GM19467 (cell line): Measurements from ENCODE around the gene IL20RB.
"Not testable (repeated sequence)": the region's sequence is repeated elsewhere in the genome, so short reads cannot be mapped to it uniquely, and the experiment has no call there.

Experiments used
- ATAC-seq: cut with Tn5 transposase; IDR thresholded peaks from one replicate; pipeline ENCODE4 v1.9.1; 2021; ENCODE audit warnings: mild to moderate bottlenecking, moderate library complexity; ENCODE audit not compliant: unreplicated experiment

The IL20RB gene

DNA sequence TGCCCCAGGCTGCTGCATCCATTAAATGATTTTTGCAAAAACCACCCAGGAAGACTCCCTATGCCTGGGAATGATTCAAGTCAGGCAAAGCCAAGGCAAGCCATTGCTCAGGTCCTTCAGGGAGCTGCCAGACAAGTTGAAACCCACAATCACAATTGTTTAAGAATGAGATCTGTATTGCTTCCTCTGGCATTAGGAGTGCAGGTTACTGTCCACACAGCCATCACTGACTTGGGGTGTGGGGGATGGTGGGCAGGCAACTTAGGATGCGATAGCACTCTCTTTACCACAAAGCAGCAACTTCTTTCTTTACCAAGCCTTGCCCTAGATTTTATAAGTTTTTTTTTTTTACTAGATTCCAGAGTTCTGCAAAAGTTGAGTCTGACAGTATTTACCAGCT is 15.0 kb upstream of the IL20RB start:
- ATAC-seq: no peak

DNA sequence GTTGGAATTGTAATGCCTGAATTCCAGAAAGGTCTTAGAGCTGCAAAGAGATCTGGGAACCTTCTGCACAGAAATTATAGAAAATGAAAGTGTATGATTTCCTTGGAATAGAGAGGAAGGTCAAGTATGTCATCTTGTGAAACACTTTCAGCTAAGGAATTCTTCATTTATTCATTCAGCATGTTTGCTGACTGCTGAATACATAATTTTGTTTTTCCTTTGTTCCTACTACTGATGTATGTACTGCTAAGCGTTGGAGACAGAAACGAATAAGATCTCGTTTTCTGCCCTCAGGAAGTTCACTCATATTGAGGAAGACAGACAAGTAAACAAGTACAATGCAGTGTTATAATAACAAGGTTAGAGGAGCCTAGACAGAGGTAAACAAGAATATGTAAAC is 14.3 kb upstream of the IL20RB start:
- no peak for ATAC-seq

DNA sequence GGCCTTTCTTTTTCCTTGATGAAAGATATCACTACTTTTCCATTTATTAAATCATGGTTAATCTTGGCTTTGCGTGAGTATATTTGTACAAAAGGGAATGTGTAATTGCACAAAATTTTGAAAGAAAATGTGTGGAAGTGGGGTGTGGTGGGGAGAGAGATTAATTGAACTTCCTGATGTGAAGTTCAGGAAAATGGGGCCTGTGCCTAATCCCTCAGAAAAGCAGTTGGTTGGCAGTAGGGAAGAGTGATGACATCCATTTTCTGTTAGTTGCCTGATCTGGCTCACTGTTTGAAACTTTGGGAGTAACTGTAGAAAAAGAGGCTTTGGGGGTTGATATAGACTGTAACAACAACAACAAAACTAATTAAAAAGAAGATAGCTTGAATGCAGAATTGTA is 10.8 kb upstream of the IL20RB start:
- no peak for ATAC-seq

DNA sequence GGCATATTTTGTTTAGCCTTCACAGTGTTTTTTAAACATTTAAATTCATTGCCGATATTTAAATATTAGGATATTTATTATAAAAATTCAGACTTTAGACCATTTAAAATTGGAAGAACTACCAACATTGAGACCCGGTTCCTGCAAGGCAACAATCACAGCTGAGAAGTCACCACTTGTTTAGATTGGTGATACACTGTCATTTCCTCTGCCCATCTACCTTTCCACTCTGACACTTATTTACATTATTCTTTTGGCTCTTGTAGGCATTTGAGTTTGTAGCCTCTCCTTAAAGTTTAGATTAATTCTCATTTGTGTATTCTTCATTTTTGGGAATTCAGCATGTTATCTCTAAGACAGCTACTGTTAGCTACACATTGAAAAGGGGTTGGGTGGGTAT is 10.3 kb upstream of the IL20RB start:
- no peak for ATAC-seq

DNA sequence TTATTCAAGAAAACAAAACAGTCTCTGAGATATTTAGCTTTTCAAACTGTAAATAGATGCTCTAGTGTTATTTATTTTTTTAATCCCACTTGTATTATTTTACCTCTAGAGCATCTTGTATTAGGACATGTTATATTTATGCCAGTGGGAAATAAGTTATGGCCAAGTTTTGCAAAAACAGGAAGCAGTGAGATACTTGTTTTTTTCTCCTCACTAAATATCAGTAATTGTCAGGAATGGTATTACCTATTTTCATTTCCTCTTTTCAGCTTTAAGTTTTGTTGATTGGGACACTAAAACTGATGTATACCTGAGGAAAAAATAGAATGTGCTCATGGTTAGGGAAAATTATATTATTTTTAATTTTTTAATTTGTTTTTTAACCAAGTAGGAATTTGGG is 8.6 kb upstream of the IL20RB start:
- no peak for ATAC-seq

DNA sequence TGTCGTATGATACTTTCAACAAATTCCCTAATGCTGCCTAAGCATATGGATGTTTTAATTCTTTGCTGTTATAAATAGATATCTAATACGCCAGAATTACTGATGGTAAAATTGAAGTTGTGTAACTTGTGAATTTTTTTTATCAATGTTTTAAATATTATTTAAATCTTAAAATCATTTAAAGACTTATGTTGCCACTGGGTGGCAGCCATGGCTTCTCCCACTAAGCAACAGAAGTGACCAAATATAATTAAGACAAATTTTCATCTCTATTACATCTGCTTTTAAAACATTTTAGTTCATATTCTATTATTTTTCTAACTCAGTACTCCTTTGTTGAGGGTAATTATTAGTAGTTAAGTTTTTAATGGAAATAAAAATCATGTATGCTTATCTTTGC is 8.1 kb upstream of the IL20RB start:
- ATAC-seq: no peak

DNA sequence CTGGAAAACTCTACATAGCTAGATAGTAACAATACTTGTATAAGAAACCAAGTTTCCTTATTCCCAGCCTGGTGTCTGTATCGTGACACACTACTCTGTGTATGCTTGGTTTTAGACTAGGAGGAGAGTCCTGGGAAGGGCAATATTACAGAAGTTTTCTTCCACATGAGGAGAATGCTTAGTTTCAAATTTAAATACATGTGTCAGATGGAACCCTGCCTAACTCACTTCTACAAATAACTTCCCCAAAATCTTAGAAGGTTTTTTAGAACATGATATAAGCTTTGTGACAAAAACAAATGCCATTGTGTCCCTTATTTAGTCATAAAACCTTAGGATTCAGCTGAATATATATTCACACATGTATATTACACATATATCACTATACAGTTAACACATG is 7.2 kb upstream of the IL20RB start:
- ATAC-seq: no peak

DNA sequence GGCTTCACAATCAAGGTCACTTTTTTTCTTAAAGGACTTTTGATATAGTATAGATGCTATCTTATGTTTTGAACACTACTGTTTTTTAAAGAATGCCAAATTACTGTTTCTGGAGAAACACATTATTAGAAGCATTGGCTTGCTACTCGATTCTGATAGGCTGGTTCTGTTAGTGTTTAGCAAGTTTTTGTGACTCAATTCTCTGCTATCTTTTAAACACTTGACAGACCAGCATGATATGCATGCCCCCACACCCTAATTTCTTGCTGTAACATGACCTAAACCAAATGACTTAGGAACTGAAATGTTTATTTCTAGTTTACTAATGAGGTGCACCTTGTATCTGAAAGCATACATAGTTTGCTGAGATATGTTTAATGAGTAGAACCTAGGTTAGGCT is 5.5 kb upstream of the IL20RB start:
- ATAC-seq: no peak

DNA sequence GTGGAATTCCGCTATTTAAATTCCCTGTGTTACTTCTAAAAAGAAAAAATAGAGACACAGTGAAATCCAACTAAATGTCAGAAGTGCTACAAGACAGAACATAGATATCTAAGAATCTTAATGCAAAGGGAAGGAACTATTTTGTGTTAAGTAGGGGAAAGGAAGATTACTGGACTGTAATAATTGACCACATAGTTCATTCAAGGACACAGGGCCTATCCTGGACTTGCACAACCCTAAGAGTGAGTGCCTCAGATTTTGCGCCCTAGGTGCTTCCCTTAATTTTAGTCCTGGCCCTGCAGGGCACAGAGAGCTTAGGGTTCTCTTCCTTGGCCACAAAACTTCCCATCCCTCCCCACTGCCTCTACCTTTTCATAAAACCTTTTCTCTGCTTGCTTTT is 3.5 kb upstream of the IL20RB start:
- ATAC-seq: no peak

DNA sequence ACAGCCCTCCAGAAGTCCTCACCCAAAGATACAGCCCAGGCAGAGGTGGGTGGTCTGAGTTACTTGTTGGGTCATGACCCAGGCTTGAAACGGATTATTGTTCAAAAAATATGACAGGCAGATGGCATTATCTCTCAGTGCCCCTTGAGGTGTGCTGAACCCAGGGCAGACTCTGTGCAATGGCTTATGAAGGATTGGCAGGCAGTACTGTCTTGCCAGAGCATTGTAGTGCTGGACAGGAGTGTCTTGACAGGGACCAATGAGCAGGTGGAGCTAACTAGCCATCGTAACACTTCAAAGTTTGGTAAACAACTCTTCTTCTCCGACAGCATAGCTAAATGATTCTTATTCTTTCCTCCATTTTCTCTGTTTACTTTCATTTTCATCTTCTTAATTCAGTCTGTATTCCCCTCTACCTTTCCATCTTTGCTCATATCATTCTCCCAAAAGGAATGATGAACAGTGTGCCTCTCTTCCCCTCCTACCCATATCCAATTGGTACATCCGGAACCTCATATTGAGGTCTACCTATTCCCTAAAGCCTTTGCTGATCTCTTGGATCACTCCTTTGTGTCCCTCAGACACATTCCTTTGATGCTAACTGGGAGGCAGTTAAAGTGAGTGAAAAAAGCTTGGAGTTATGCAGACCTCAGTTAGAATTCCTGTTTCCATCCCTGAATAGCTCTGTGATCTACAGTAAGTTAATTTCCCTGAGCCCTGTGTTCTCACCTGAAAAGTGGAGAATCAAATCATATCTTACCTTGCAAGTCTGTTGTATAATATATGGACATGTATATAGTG is 2.6 kb upstream of the IL20RB start:
- ATAC-seq: no peak

DNA sequence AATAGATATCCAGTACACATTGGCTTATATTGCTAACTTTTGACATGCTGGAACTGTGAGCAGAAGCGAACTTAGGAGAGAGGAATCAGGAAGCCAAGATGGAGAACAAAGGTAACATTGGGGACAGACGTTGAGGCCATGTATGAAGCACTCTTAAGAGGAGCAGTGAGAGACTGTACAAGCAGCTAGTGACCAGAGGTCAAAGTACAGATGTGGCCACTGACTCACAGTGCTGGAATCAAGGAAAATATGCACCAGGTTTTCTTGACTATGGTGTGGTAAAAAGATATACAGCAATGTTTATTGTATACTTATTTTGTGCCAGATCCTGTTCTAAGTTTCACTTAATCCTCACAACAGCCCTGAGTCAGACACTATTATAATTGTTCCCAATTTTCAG is 2.0 kb upstream of the IL20RB start:
- no peak for ATAC-seq

DNA sequence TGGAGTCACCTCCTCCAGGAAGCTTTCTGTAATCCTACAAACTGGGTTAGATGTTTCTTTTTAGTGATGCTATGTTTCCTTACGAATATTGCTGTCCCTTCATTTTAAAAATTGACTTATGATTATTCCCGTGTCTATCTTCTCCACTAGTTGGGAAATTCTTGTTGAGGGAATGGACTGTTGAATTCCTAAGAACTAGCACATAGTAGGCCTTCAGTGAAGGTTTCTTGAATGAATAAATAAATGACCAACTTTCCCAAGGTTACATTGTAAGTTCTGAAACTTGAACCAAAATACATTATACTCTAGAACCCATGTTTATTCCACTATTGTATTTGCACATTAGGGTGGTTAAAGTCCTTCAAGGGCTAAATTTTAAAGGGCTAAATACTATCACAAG is 812 bp upstream of the IL20RB start:
- ATAC-seq: no peak

DNA sequence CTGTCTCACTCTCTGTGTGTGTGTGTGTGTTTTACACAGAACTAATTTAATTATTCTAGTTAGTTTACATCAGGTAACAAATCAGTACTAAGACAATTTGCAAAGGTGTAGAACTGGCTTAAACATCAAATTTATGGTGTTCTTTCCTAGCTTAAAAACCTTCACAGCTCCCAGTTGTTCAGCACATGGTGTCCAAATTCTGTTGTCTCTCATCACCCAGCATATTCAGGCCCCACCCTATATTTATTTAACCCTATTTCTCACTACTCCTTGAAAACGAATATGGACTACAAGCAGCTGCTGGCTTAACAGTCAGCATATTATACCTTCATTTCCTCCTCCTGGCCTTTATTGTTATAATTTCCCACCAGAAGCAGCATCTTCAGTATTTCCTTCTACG is 1.2 kb downstream of the IL20RB start:
- no peak for ATAC-seq

DNA sequence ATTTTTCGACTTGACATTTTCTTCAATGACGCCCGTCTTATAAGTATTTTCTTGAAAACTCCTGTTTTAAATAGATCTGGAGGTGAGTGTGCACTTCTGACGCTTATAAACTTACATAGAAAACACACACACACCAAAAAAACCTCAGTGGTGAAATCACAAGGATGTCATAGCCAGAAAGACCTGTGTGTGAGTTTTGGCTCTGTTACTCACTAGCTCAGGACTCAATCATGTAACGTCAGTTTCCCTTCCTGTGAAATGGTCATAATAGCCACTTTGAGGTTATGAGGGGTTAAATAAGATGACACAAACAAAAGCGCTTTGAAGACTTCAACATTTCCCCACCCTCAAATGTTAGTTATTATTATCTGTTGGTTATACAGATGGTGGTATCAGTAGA is 1.8 kb downstream of the IL20RB start:
- no peak for ATAC-seq

DNA sequence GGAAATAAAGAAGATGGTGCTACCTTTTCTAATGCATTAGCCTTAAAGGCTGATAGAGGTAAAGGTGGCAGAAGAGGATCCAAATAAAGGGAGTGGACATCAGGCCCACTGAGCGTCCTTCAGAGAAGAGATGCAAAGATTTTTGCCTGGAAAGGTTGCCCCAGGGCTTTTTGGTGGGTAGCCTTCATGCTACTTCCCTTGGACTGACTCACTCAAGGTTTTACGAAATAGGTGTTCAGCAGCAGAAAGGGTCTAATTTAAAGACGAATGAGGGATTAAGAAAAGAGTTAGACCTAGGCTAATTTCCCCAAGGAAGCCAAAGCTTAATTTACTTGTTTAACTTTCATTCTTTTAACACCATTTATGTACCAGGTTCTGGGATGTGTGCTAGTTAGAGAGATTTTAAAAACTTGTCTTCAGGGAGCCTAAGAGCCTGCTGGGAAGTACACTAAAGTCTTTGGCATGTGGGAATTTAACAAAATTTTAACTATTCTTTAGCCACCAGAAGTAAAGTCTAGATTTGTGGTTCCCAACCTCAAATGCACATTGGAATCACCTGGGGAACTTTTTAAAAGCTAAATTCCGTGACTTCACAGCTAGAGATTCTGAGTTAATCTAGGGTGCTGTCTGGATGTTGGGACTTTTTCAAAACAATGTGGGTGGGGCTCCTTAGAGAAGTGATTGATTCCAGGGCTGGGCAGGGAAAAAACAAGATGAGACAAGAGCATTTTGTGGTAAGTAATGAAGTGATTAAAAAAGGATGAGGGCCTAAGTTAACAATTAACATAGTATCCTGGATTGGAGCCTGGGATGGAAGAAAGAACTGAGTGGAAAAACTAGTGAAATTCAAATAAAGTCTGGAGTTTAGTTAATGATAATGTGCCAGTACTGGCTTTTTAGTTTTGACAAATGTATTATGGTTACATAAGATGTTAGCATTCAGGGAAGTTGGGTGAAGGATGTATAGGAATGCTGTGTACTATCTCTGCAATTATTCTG is 3.4 kb downstream of the IL20RB start:
- no peak for ATAC-seq

DNA sequence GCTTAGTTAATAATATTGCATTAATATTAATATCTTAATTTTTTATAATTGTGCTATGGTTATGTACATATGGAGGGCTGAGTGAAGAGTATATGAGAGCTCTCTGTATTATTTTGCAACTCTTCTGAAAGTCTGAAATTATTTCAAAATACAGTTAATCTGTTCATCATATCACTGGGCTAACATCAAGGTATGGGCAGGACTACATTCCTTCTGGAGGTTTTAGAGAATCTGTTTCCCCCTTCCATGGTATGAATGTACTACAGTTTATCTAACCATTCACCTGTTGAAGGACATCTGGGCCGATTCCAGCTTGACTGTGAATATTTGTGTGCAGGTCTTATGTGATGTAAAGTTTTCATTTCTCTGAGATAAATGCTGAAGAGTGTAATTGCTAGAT is 5.1 kb downstream of the IL20RB start:
- ATAC-seq: no peak

DNA sequence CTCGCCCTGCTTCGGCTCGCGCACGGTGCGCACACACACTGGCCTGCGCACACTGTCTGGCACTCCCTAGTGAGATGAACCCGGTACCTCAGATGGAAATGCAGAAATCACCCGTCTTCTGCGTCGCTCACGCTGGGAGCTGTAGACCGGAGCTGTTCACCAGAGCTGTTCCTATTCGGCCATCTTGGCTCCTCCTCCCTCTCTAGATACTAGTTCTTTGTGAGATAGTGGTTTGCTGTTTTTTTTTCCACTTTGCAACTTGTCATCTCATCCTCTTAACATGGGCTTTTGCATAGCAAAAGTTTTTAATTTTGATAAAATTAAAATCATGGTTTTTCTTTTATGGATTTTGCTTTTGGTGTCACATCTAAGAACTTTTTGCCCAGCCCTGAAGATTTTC is 11.8 kb downstream of the IL20RB start:
- ATAC-seq: not testable (repeated sequence)

DNA sequence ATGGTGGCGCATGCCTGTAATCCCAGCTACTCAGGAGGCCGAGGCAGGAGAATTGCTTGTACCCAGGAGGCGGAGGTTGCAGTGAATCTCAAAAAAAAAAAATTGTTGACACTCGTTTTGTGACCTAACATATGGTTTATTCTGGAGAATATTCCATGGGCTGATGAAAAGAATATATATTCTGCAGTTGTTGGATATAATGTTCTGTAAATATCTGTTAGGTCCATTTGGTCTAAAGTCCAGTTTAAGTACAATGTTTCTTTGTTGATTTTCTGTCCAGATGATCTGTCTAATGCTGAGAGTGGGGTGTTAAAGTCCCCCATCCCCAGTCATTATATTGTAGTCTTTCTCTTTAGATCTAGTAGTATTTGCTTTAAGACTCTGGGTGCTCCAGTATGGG is 15.6 kb downstream of the IL20RB start:
- ATAC-seq: no peak

DNA sequence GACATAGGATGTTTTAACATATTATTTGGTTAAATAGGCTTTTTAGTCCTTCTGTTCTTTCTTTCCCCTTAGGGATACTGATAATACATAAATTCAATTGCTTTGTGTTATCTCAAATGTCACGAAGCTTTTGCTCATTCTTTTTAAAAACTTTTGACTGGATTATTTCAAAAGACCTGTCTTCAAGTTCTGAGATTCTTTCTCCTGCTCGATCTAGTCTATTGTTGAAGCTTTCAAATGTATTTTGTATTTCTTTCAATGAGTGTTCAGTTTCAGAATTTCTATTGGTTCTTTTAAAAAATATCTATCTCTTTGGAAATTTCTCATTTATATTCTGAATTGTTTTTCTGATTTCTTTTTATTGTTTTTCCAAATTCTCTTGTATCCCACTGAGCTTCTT is 16.9 kb downstream of the IL20RB start:
- no peak for ATAC-seq

DNA sequence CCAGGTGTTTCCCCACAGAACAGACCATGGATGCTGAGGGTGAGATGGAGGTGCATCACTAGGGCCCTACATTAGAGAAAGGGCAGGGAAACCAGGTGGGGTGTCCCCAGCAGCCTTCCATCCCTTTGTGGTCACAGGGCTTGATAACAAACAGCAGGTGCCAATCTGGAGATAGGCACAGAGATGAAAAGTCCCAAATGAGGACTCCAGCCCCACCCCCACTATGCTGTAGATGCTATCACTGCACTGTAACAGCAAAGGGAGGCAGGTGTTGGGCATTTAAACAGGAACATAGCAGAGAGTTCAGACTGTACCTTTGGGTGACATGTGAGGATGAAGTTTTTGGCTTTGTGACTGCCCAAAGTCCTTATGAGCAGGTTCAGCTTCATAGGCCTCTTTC is 21.4 kb downstream of the IL20RB start:
- ATAC-seq: no peak

DNA sequence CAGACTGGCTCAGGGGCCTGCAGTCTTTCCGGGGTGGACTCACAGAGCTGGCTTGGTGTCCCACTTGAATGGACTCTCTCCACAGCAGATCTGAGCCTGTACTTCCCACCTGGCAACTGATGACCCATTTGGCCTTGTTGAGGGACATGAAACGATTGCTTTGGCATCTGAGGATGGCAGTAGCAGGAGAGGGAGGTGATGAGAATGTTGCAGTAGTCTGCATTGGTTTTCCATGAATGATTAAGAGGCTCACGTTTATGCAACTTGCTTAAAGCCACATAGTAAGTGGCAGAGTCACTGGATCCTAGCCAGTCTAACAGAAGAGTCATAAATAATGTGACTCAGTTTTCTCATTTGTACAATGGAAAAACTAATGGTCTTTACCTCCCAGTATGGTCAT is 21.9 kb downstream of the IL20RB start:
- ATAC-seq: no peak

DNA sequence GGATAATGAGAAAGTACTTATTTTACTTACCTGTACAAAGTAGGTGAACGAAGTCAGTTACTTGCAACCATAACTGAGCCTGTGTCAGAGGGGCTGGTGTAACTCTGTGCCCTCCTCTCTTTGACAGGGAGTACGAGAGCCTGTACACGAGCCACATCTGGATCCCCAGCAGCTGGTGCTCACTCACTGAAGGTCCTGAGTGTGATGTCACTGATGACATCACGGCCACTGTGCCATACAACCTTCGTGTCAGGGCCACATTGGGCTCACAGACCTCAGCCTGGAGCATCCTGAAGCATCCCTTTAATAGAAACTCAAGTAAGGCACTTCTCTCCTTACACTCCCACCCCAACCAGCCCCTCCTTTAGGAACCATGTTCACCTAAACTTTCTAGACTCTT is 24.2 kb downstream of the IL20RB start:
- no peak for ATAC-seq
